ENCODE data around the gene VAT1L.

The VAT1L gene

GRCh38 chr16:77873066-77873465, 84.7 kb downstream of the VAT1L start:
- no peak for DNase-seq

GRCh38 chr16:77874347-77874746, 86.0 kb downstream of the VAT1L start:
- DNase-seq, result no peak

- DNase-seq, result no peak
These were observed 88.4 kb downstream of the VAT1L start for GRCh38 chr16:77876776-77877175.

- no peak for DNase-seq
These were observed 89.5 kb downstream of the VAT1L start for GRCh38 chr16:77877712-77878347.

- no peak for DNase-seq
These were observed 93.1 kb downstream of the VAT1L start for GRCh38 chr16:77881355-77882030.

GRCh38 chr16:77882358-77882757, 94.0 kb downstream of the VAT1L start:
- DNase-seq, result no peak

GRCh38 chr16:77885571-77886295, 97.4 kb downstream of the VAT1L start:
- no peak for DNase-seq

- DNase-seq, result no peak
These were observed 100.5 kb downstream of the VAT1L start for GRCh38 chr16:77888871-77889270.

- DNase-seq, result no peak
These were observed 101.7 kb downstream of the VAT1L start for GRCh38 chr16:77890075-77890474.

- DNase-seq, result no peak
These were observed 105.8 kb downstream of the VAT1L start for GRCh38 chr16:77894162-77894561.

GRCh38 chr16:77895962-77896361, 107.6 kb downstream of the VAT1L start:
- DNase-seq, result no peak

GRCh38 chr16:77896415-77897128, 108.2 kb downstream of the VAT1L start:
- peak; percentile 53 for DNase-seq

- no peak for DNase-seq
These were observed 108.7 kb downstream of the VAT1L start for GRCh38 chr16:77897129-77897437.

GRCh38 chr16:77897831-77898605, 109.7 kb downstream of the VAT1L start:
- no peak for DNase-seq

- peak; percentile 17 for DNase-seq
These were observed 110.4 kb downstream of the VAT1L start for GRCh38 chr16:77898671-77899211.

GRCh38 chr16:77899416-77899815, 111.1 kb downstream of the VAT1L start:
- no peak for DNase-seq

- DNase-seq, result no peak
These were observed 117.1 kb downstream of the VAT1L start for GRCh38 chr16:77905374-77905920.

GRCh38 chr16:77910021-77910420, 121.7 kb downstream of the VAT1L start:
- no peak for DNase-seq

- DNase-seq, result no peak
These were observed 124.3 kb downstream of the VAT1L start for GRCh38 chr16:77912617-77913016.

GRCh38 chr16:77913738-77914253, 125.4 kb downstream of the VAT1L start:
- DNase-seq, result no peak

- no peak for DNase-seq
These were observed 127.7 kb downstream of the VAT1L start for GRCh38 chr16:77916111-77916510.

GRCh38 chr16:77917971-77918370, 129.6 kb downstream of the VAT1L start:
- no peak for DNase-seq
